Activated CD4-positive, alpha-beta T cell treated with anti-CD3 and anti-CD28 coated beads, Interleukin-2, amount 10 ng/mL, durations not matched to agents 24 days and 14 days (primary cell): Measurements from ENCODE around the gene RNF213. TPM values are rescaled to one million over a fixed set of nuclear protein-coding genes. Genes with fewer than 3 reads are reported as not detected.
A peak's percentile ranks its signal among the peaks of the same experiment; 100 is the strongest.

Experiments
- DNase-seq: peaks from one replicate; pipeline ENCODE4 v3.0.0; 2022
- H3K27ac Mint-ChIP-seq: one replicate; pipeline ENCODE4 v1.8.0; 2022; ENCODE audit warnings: mild to moderate bottlenecking, mixed read lengths
- H3K27me3 Mint-ChIP-seq: one replicate; pipeline ENCODE4 v1.8.0; 2022; ENCODE audit warnings: mixed read lengths
- H3K36me3 Mint-ChIP-seq: one replicate; pipeline ENCODE4 v1.8.0; 2022; ENCODE audit warnings: low read depth, mild to moderate bottlenecking, mixed read lengths
- H3K4me1 Mint-ChIP-seq: one replicate; pipeline ENCODE4 v1.8.0; 2021; ENCODE audit warnings: mixed read lengths
- H3K4me3 Mint-ChIP-seq: one replicate; pipeline ENCODE4 v1.8.0; 2022; ENCODE audit warnings: mild to moderate bottlenecking, moderate library complexity, mixed read lengths
- H3K9me3 Mint-ChIP-seq: one replicate; pipeline ENCODE4 v1.8.0; 2021; ENCODE audit warnings: mixed read lengths
- intact Hi-C: fragments of 100-400 bp; cut with micrococcal nuclease; formaldehyde crosslinking; loops from one replicate; pipeline ENCODE4 v1.15.1; 2023
- total RNA-seq: library from RNA; stranded (reverse); gene quantifications from 2 replicates; pipeline ENCODE4 v1.2.3, GENCODE V29; 2022

Gene RNF213
- total RNA-seq, 1 donor from 2014 or later, result 264 TPM

GRCh38 chr17:80220054-80220735 lies 40.5 kb upstream of the RNF213 start, which contains the start of the genes SGSH and SLC26A11:
Gene SGSH, minus strand, starts transcription at chr17:80220333. Its CDS starts 20 bp downstream, at chr17:80220313.
Gene SLC26A11, plus strand, starts transcription at chr17:80220427. Its CDS starts 1,134 bp downstream, at chr17:80221561.
- H3K27ac Mint-ChIP-seq, result peak within 1 kb of the TSS; percentile 91
- intact Hi-C loops, result no loop called here
- peak; percentile 87 for DNase-seq
- H3K4me1 Mint-ChIP-seq, result peaks cover 11% of the 10 kb centered on the region
- H3K36me3 Mint-ChIP-seq, result peaks cover 9% of the 10 kb centered on the region
- H3K27me3 Mint-ChIP-seq, result peaks cover 2% of the 10 kb centered on the region
- H3K9me3 Mint-ChIP-seq, result no peaks in the 10 kb centered on the region
- peak within 1 kb of the TSS; percentile 93 for H3K4me3 Mint-ChIP-seq

- Mint-ChIP-seq H3K4me3 (peak overlapping the region; percentile 77), H3K9me3 (no peaks in the 10 kb centered on the region), H3K27me3 (peaks cover 2% of the 10 kb centered on the region), H3K4me1 (peaks cover 11% of the 10 kb centered on the region), H3K36me3 (peaks cover 9% of the 10 kb centered on the region), H3K27ac (peak overlapping the region; percentile 60)
- intact Hi-C loops, result no loop called here
- DNase-seq, result peak; percentile 67
These were observed 39.9 kb upstream of the RNF213 start for GRCh38 chr17:80220736-80221215.

GRCh38 chr17:80221351-80222105 lies 39.1 kb upstream of the RNF213 start:
- Mint-ChIP-seq H3K4me3 (peak overlapping the region; percentile 77), H3K27me3 (peaks cover 2% of the 10 kb centered on the region), H3K9me3 (no peaks in the 10 kb centered on the region), H3K36me3 (peaks cover 2% of the 10 kb centered on the region), H3K27ac (peak overlapping the region; percentile 60), H3K4me1 (peaks cover 11% of the 10 kb centered on the region)
- DNase-seq, result no peak
- intact Hi-C loops, result no loop called here

GRCh38 chr17:80222376-80223141 lies 38.1 kb upstream of the RNF213 start:
- Mint-ChIP-seq H3K9me3 (no peaks in the 10 kb centered on the region), H3K27ac (no peak overlapping the region), H3K4me3 (no peak overlapping the region), H3K36me3 (peaks cover under 1% of the 10 kb centered on the region), H3K27me3 (peaks cover 2% of the 10 kb centered on the region), H3K4me1 (peaks cover 11% of the 10 kb centered on the region)
- no peak for DNase-seq
- intact Hi-C loops, result no loop called here

- DNase-seq, result no peak
- peaks cover 2% of the 10 kb centered on the region for H3K27me3 Mint-ChIP-seq
- H3K9me3 Mint-ChIP-seq, result no peaks in the 10 kb centered on the region
- peaks cover 11% of the 10 kb centered on the region for H3K4me1 Mint-ChIP-seq
- H3K27ac Mint-ChIP-seq, result no peak overlapping the region
- H3K4me3 Mint-ChIP-seq, result peak overlapping the region; percentile 21
- intact Hi-C loops, result no loop called here
- no peaks in the 10 kb centered on the region for H3K36me3 Mint-ChIP-seq
These were observed 37.4 kb upstream of the RNF213 start for GRCh38 chr17:80223142-80223815.

GRCh38 chr17:80223838-80224497 lies 36.7 kb upstream of the RNF213 start:
- H3K27me3 Mint-ChIP-seq, result peaks cover 2% of the 10 kb centered on the region
- H3K36me3 Mint-ChIP-seq, result no peaks in the 10 kb centered on the region
- no peak overlapping the region for H3K27ac Mint-ChIP-seq
- intact Hi-C loops, result no loop called here
- H3K4me3 Mint-ChIP-seq, result no peak overlapping the region
- no peak for DNase-seq
- H3K4me1 Mint-ChIP-seq, result peaks cover 9% of the 10 kb centered on the region
- H3K9me3 Mint-ChIP-seq, result no peaks in the 10 kb centered on the region

GRCh38 chr17:80224683-80225082 lies 36.0 kb upstream of the RNF213 start:
- no peak for DNase-seq
- no peaks in the 10 kb centered on the region for H3K9me3 Mint-ChIP-seq
- peaks cover 2% of the 10 kb centered on the region for H3K27me3 Mint-ChIP-seq
- no peak overlapping the region for H3K27ac Mint-ChIP-seq
- no peak overlapping the region for H3K4me3 Mint-ChIP-seq
- intact Hi-C loops, result no loop called here
- no peaks in the 10 kb centered on the region for H3K36me3 Mint-ChIP-seq
- H3K4me1 Mint-ChIP-seq, result peaks cover 4% of the 10 kb centered on the region

- Mint-ChIP-seq H3K4me3 (no peak overlapping the region), H3K4me1 (peaks cover 4% of the 10 kb centered on the region), H3K27me3 (peaks cover 2% of the 10 kb centered on the region), H3K27ac (no peak overlapping the region), H3K36me3 (no peaks in the 10 kb centered on the region), H3K9me3 (no peaks in the 10 kb centered on the region)
- intact Hi-C loops, result no loop called here
- no peak for DNase-seq
These were observed 35.4 kb upstream of the RNF213 start for GRCh38 chr17:80225230-80225629.

GRCh38 chr17:80227156-80227555 lies 33.5 kb upstream of the RNF213 start:
- H3K4me3 Mint-ChIP-seq, result no peak overlapping the region
- H3K36me3 Mint-ChIP-seq, result peaks cover 4% of the 10 kb centered on the region

GRCh38 chr17:80227666-80228065 lies 33.0 kb upstream of the RNF213 start:
- no peak for DNase-seq
- Mint-ChIP-seq H3K27ac (no peak overlapping the region), H3K4me1 (peaks cover 3% of the 10 kb centered on the region), H3K9me3 (peaks cover 10% of the 10 kb centered on the region), H3K27me3 (no peaks in the 10 kb centered on the region), H3K36me3 (peaks cover 8% of the 10 kb centered on the region), H3K4me3 (no peak overlapping the region)
- intact Hi-C loops, result no loop called here

More at GRCh38 chr17:80227156-80227555, 33.5 kb upstream of the RNF213 start:
- peaks cover 6% of the 10 kb centered on the region for H3K9me3 Mint-ChIP-seq
- intact Hi-C loops, result no loop called here
- DNase-seq, result no peak
- peaks cover 3% of the 10 kb centered on the region for H3K4me1 Mint-ChIP-seq
- no peaks in the 10 kb centered on the region for H3K27me3 Mint-ChIP-seq
- H3K27ac Mint-ChIP-seq, result no peak overlapping the region

GRCh38 chr17:80228477-80228876 lies 32.2 kb upstream of the RNF213 start:
- H3K27me3 Mint-ChIP-seq, result no peaks in the 10 kb centered on the region
- H3K36me3 Mint-ChIP-seq, result peaks cover 11% of the 10 kb centered on the region
- H3K9me3 Mint-ChIP-seq, result peaks cover 11% of the 10 kb centered on the region
- no peak overlapping the region for H3K27ac Mint-ChIP-seq
- DNase-seq, result no peak
- intact Hi-C loops, result no loop called here
- H3K4me1 Mint-ChIP-seq, result peaks cover 3% of the 10 kb centered on the region
- H3K4me3 Mint-ChIP-seq, result no peak overlapping the region

GRCh38 chr17:80229011-80229410 lies 31.6 kb upstream of the RNF213 start:
- Mint-ChIP-seq H3K9me3 (peaks cover 11% of the 10 kb centered on the region), H3K4me1 (peaks cover 2% of the 10 kb centered on the region), H3K27ac (no peak overlapping the region), H3K36me3 (peaks cover 11% of the 10 kb centered on the region), H3K27me3 (no peaks in the 10 kb centered on the region), H3K4me3 (no peak overlapping the region)
- no peak for DNase-seq
- intact Hi-C loops, result no loop called here

GRCh38 chr17:80232438-80232837 lies 28.2 kb upstream of the RNF213 start:
- no peak overlapping the region for H3K4me3 Mint-ChIP-seq
- no peaks in the 10 kb centered on the region for H3K4me1 Mint-ChIP-seq
- intact Hi-C loops, result no loop called here
- peaks cover 14% of the 10 kb centered on the region for H3K36me3 Mint-ChIP-seq
- H3K27me3 Mint-ChIP-seq, result no peaks in the 10 kb centered on the region
- no peak overlapping the region for H3K27ac Mint-ChIP-seq
- DNase-seq, result no peak
- peaks cover 11% of the 10 kb centered on the region for H3K9me3 Mint-ChIP-seq
